ENCODE results near the gene RABGEF1.
"Not testable (repeated sequence)": the region's sequence is repeated elsewhere in the genome, so short reads cannot be mapped to it uniquely, and the experiment has no call there.

The RABGEF1 gene

GRCh38 chr7:66740302-66740979 lies at the start of gene RABGEF1:
TSS of gene RABGEF1 (plus strand) at chr7:66740733. CDS start at chr7:66771900, 31,167 bp downstream.
- peak; percentile 97 for DNase-seq

DNA sequence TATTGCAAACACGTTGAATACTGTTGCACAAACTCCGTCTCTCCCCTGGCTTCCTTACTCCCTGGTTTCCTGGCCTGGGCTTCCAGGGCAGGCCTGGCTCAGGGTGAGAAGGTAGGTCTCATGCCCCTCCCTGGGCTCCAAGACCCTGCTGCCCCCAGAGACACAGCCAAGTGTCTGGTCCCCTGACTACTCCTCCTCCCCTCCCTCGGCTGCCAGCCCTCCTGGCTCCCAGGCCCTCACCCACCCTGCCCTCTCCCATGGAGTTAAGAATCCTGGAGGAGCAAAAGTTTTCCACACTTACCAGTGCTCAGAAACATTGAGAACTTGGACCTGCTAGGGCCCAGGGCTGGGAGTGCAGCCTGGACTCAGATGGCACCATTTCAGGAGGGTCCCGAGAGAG lies 47.2 kb upstream of the RABGEF1 start:
- DNase-seq: no peak

DNA sequence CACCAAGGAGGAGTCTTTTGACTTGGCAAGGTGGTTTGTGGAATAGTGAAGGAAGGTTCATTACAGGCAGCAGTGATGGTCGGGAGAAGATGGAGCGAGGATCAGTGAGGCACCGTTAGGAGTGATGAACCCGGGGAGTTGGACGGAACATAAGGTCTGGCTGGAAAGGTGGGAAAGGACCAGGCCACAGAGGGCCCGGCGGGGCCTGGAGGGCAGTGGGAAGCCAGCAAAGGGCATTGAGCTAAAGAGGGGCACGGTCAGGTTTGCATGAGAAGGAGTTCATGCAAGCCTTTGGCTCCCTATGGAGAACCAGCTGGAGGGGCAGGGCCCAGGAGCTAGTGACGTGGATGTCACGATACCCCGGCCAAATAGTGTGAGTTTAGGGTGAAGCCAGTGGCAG lies 46.2 kb upstream of the RABGEF1 start:
- no peak for DNase-seq

GRCh38 chr7:66695417-66695816 lies 45.1 kb upstream of the RABGEF1 start:
- not testable (repeated sequence) for DNase-seq

DNA sequence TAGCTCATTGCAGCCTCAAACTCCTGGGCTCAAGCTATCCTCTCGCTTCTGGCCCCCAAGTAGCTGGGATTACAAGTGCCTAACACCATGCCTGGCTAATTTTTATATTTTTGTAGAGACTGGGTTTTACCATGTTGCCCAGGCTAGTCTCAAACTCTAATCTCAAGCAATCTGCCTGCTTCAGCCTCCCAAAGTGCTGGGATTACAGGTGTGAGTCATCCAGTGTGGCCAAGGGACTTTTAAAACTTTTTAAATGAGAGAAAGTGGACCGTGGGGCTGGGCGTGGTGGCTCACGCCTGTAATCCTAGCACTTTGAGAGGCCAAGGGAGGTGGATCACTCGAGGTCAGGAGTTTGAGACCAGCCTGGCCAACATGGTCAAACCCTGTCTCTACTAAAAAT lies 44.4 kb upstream of the RABGEF1 start:
- not testable (repeated sequence) for DNase-seq

GRCh38 chr7:66696774-66697191 lies 43.8 kb upstream of the RABGEF1 start:
- no peak for DNase-seq

DNA sequence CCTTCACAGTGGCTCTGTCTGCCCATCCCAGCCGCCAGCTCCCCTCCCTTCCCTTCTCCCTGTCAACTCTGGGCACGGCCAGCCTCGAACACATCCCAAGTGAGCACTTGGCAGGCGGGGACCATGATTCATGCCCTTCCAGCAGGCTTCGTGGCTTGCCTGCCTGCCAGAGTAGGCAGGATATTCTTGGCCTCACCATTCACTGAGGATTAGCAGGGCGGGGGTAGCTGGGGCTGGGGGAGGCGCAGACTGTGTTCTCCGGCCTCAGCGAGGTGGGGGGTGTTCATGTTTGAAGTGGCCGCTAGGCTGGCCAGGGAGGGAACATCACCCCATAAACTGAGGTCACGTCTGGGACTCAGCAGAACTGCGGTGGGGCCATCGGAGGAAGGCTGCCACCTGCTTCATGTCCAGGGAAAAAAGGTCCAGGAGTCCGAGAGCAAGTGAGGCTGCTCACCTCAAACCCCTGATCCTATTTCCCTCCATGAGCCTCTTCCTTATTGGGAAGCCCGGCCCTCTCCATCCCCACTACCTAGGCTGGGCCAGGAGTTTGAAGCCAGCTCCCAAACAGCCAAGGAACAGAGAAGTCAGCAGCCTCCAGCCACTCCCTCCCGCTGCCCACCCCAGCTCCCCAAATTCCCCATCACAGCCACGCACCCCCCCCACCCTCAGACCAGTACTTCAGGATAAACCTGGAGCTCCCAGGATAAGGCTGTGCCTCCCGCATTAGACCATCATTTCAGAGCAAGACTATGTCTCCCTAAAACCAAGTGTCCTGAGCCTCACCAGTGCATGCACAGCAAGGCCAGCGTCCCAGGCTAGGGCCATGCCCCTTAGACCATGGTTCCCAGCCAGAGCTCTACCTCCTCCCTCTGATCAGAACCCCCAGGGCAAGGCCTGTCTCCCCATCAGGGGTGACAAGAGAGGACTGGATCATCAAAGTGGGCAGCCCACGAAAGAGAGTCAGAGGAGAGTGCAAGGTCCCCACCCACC lies 42.8 kb upstream of the RABGEF1 start:
- no peak for DNase-seq

- no peak for DNase-seq
Measured at GRCh38 chr7:66698652-66699205, 41.8 kb upstream of the RABGEF1 start.

DNA sequence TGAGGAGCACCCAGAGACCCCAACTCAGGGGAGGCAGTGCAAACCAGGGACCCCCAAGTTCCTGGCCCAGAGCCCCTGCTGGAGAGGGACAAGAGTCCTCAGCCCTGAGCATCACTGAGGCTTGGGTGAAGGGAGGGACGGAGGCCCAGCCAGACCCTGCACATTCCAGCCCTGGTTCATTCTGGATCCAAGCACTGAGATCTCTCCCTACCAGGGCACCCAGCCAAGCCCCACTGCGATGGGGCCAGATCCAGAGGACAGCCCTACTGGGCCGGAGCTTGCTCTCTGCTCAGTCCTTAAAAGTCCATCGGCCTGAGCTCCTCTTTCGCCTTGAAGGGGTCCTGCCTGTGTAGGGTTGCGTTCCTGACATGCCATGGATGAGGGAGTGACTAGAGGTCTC lies 40.5 kb upstream of the RABGEF1 start:
- DNase-seq: no peak

GRCh38 chr7:66700633-66701131 lies 39.9 kb upstream of the RABGEF1 start:
- no peak for DNase-seq

DNA sequence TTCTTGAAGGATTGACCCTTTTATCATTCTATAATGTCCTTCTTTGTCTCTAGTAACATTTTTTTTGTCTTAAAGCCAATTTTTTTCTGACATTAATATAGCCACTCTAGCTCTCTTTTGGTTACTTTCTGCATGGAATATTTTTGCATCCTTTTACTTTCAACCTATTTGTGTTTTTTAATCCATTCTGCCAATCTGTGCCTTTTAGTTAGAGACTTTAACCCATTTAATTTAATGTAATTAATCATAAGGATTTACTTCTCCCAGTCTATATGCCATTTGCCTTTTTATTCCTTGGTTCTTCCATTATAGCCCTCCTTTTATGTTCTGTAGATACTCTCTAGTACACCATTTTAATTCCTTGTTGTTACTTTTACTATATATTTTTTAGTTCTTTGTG lies 32.7 kb upstream of the RABGEF1 start:
- DNase-seq: no peak

- not testable (repeated sequence) for DNase-seq
Measured at GRCh38 chr7:66710752-66711151, 29.8 kb upstream of the RABGEF1 start.

- DNase-seq: no peak
Measured at GRCh38 chr7:66713687-66714086, 26.8 kb upstream of the RABGEF1 start.

- not testable (repeated sequence) for DNase-seq
Measured at GRCh38 chr7:66716634-66717033, 23.9 kb upstream of the RABGEF1 start.

DNA sequence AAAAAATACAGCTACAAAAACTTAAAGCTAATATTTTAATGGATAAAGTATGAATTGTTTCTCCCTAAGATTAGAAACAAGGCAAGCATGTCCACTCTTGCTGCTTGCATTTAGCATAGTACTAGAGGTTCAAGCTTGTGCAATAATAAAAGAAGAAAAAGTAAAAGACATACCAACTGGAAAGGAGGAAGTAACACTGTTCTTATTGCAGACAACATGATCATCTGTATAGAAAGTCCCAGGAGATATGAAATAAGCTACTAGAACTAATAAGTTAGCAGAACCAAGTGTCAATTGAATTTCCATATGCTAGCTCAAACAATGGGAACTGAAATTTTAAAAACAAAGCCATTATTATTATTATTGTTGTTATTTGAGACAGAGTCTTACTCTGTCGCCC lies 20.0 kb upstream of the RABGEF1 start:
- no peak for DNase-seq

DNA sequence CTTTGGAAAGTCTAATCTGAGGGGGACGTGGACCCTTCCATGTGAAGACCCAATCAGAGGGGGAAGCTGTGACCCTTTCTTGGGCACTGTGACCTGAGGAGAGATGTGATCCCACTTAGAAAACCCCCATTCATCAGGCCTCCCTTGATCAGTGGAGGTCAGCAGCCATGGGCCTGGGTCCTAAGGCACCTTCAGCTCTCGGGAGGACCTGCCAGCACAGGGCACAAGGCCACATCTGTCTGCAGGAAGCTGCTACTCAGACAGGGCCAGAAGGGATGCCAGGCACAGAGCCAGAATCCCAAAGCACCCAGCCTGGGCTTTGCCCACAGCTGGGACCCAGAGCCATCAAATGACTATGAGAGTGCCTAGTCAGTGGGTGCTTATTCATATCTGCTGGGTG lies 14.7 kb upstream of the RABGEF1 start:
- no peak for DNase-seq

DNA sequence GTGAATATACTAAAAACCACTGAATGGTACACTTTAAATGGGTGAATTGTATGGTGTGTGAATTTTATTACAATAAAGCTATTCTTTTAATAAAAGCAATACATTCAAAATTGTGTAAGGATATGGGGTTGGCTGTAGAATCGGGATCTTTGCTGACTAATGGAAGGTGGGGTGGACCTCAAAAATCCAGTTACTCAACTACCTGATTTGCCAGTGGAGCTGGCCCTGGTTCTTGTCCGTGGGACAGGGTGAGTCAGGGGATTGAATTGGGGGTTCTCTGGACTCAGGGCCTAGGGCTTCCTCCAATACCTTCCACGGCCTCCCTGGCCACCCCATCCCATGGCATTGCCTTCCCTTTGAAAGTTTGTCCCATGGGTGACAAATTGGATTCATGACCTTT lies 13.5 kb upstream of the RABGEF1 start:
- no peak for DNase-seq

DNA sequence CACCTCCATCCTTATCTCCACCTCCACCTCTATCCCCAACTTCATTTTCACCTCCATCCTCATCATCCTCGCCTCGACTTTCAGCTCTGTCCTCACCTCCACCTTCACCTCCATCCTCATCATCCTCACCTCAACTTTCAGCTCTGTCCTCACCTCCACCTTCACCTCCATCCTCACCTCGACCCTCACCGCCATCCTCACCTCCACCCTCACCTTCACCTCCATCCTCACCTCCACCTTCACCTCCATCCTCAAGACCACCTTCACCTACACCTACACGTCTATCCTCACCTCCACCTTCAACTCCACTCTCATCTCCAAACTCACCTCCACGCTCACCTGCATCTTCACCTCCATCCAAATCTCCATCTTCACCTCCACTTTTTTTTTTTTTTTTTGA lies 12.0 kb upstream of the RABGEF1 start:
- no peak for DNase-seq

- DNase-seq: no peak
Measured at GRCh38 chr7:66729274-66729673, 11.3 kb upstream of the RABGEF1 start.

GRCh38 chr7:66731986-66732385 lies 8.5 kb upstream of the RABGEF1 start:
- no peak for DNase-seq

GRCh38 chr7:66732439-66732838 lies 8.1 kb upstream of the RABGEF1 start:
- DNase-seq: no peak

DNA sequence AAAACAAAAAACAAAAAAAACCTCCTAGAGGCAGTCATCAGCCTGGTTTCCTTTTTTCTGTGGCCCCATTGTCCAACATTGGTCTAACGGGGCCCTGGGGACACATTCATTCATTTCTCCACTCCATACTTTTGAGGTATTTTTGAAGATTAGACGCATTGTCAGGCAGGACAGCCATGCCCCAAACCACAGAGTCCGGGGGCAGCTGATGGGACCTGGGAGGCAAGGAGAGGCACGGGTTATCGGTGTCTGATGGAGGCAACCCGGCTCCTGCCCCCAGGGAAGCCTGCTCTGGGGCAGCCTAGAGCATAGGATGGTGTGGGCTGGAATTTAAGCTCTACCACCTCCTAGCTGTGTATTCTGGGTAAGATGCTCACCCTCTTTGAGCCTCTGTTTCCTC lies 6.5 kb upstream of the RABGEF1 start:
- DNase-seq: no peak

DNA sequence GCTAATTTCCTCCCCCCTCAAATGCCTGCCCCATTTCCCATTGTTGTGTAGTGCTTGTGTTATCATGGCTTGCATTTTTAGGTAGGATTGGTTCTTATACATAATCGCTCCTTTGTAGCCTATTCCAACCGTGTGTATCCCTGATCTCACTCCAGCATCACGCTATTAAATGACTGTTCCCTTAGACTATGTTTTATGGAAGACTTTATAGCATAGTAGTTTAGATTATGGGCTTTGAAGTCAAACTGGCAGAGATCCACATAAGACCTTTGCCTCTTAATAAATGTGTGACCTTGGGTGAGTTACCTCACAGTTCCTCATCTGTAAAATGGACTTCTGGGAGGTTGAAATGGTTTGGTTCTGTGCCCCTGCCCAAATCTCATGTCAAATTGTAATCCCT lies 5.4 kb upstream of the RABGEF1 start:
- no peak for DNase-seq

DNA sequence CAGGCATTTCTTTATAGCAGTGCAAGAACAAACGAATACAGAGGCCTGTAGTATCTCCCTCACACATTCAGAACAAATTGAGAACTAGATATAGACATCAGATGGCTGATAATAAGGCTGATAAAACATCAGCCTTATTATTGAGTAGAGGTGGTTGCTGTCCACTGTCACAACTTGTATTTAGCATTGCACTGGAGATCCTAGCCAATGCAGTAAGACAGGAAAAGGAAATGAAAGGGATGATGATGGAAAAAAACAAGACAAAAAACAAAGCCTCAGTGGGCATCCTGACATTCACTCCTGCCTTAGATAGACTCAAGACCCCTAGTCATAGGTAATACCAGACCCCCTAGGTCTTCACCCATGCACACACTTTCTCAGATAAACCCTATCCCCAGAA lies 4.7 kb upstream of the RABGEF1 start:
- no peak for DNase-seq

Measured in CD4-positive, alpha-beta T cell treated with Interleukin-6 for 4 hours (primary cell).